ENCODE data around the gene GLB1L2. TPM values are rescaled to one million over a fixed set of nuclear protein-coding genes. Genes with fewer than 3 reads are reported as not detected.

The GLB1L2 gene
- total and polyA plus RNA-seq, 2 of the 13 experiments (the other 11 are each of a cell fraction or from before 2014, with no cell fraction given), result 0.59 to 0.69 TPM

DNA sequence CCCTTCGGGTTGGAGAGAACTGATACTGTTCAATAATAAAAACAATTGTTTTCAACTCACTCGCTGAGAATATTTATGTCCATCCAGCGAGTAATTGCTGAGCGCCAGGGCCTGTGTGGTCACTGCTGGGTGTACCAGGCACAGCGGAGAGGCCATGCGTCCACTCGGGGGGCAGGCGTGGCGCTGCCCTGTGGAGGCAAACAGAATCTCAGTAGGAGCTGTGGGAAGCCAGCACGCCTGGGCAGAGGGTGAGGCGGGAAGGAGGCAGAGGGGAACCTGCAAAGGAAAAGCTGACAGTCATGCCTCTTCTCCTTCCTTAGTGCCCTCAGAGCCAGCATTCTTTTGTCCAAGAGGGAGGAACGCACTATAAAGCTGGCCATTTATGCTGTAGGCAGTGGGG lies 44.2 kb upstream of the GLB1L2 start:
- WGBS (ENCODE audit: low lambda C conversion rate), result 60% methylated on average over 12 of the region's 12 CpGs
- ChIA-PET POLR2A (no interaction called here), CTCF (ENCODE audit: low intra/inter-chr PET ratio, low total read pairs) (no interaction called here)
- ATAC-seq (no peak), DNase-seq (ENCODE audit: low spot score) (no peak), FAIRE-seq (no peak)
- Histone ChIP-seq H3K9ac (ENCODE audit: insufficient read depth, low read depth, low read length) (no peak overlapping the region), H3K9me3 (ENCODE audit: low read length) (no peaks in the 10 kb centered on the region), H3K4me3 (replicated peaks in 1 of 3; ENCODE audit: insufficient read depth in 1 of 3, low read depth in 2 of 3, low read length in 3 of 3) (no peak overlapping the region), H3K4me2 (ENCODE audit: low read depth, low read length) (no peak overlapping the region), H3K4me1 (ENCODE audit: insufficient read depth, low read length) (no peaks in the 10 kb centered on the region), H3K27me3 (ENCODE audit: control insufficient read depth in 1 of 2, insufficient read depth in 2 of 2, low read length in 2 of 2) (peaks cover 0 to 39% of the 10 kb centered on the region in 2 experiments; a peak in 4 of 5 replicates), H3K27ac (ENCODE audit: extremely low read length, insufficient read depth, low read length) (no peak overlapping the region), H3K36me3 (replicated peaks in 1 of 2; ENCODE audit: control insufficient read depth in 1 of 2, insufficient read depth in 2 of 2, low read length in 2 of 2) (no peaks in the 10 kb centered on the region), H2AFZ (ENCODE audit: low read length) (no peak overlapping the region), H4K20me1 (ENCODE audit: insufficient read depth, low read length) (no peaks in the 10 kb centered on the region), H3K79me2 (ENCODE audit: insufficient read depth, low read length) (no peaks in the 10 kb centered on the region)
- BruUV-seq (replicated peaks), result no TSS peak
- in situ Hi-C loops (cut with HindIII; ENCODE audit: extremely low pct_ligation_motif_present, low pct_unique_long_range_greater_than_20kb) (no loop called here), intact Hi-C loops (cut with micrococcal nuclease; ENCODE audit: unreplicated experiment) (no loop called here)
- no peak for TF ChIP-seq RAD21 (CRISPR knock-in tag; IDR thresholded peaks at IDR 0.05)
- TF ChIP-seq SKI (IDR thresholded peaks at IDR 0.05; ENCODE audit: partially characterized antibody), result no peak
- no peak for TF ChIP-seq ZFYVE20 (CRISPR knock-in tag; IDR thresholded peaks at IDR 0.05; ENCODE audit: borderline replicate concordance, low read depth)
- TF ChIP-seq ZNF709 (CRISPR knock-in tag; IDR thresholded peaks at IDR 0.05), result no peak
- no peak for TF ChIP-seq ZNF33A (CRISPR knock-in tag; IDR thresholded peaks at IDR 0.05; ENCODE audit: borderline replicate concordance)
- TF ChIP-seq, protein P1, sequence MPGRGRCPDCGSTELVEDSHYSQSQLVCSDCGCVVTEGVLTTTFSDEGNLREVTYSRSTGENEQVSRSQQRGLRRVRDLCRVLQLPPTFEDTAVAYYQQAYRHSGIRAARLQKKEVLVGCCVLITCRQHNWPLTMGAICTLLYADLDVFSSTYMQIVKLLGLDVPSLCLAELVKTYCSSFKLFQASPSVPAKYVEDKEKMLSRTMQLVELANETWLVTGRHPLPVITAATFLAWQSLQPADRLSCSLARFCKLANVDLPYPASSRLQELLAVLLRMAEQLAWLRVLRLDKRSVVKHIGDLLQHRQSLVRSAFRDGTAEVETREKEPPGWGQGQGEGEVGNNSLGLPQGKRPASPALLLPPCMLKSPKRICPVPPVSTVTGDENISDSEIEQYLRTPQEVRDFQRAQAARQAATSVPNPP (CRISPR knock-in tag; IDR thresholded peaks at IDR 0.05), result no peak
- TF ChIP-seq SP5 (CRISPR knock-in tag; IDR thresholded peaks at IDR 0.05; ENCODE audit: borderline replicate concordance, low read depth), result no peak
- TF ChIP-seq HIVEP1 (CRISPR knock-in tag; IDR thresholded peaks at IDR 0.05), result no peak
- TF ChIP-seq, protein P2, sequence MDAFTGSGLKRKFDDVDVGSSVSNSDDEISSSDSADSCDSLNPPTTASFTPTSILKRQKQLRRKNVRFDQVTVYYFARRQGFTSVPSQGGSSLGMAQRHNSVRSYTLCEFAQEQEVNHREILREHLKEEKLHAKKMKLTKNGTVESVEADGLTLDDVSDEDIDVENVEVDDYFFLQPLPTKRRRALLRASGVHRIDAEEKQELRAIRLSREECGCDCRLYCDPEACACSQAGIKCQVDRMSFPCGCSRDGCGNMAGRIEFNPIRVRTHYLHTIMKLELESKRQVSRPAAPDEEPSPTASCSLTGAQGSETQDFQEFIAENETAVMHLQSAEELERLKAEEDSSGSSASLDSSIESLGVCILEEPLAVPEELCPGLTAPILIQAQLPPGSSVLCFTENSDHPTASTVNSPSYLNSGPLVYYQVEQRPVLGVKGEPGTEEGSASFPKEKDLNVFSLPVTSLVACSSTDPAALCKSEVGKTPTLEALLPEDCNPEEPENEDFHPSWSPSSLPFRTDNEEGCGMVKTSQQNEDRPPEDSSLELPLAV (CRISPR knock-in tag; conservative IDR thresholded peaks at IDR 0.05; ENCODE audit: low read depth), result no peak
- no peak for TF ChIP-seq NKX3-1 (CRISPR knock-in tag; IDR thresholded peaks at IDR 0.05)
- no peak for TF ChIP-seq ZNF772 (CRISPR knock-in tag; IDR thresholded peaks at IDR 0.05)
- TF ChIP-seq RXRA (CRISPR knock-in tag; IDR thresholded peaks at IDR 0.05), result no peak
- no peak for TF ChIP-seq ZNF136 (CRISPR knock-in tag; IDR thresholded peaks at IDR 0.05; ENCODE audit: low read depth)
- no peak for TF ChIP-seq RFXANK (CRISPR knock-in tag; IDR thresholded peaks at IDR 0.05)
- TF ChIP-seq, protein P3, sequence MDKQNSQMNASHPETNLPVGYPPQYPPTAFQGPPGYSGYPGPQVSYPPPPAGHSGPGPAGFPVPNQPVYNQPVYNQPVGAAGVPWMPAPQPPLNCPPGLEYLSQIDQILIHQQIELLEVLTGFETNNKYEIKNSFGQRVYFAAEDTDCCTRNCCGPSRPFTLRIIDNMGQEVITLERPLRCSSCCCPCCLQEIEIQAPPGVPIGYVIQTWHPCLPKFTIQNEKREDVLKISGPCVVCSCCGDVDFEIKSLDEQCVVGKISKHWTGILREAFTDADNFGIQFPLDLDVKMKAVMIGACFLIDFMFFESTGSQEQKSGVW (CRISPR knock-in tag; IDR thresholded peaks at IDR 0.05; ENCODE audit: borderline replicate concordance), result no peak
